Measurements from ENCODE around the gene FAM193A.
A peak's percentile ranks its signal among the peaks of the same experiment; 100 is the strongest.
"Not testable (repeated sequence)": the region's sequence is repeated elsewhere in the genome, so short reads cannot be mapped to it uniquely, and the experiment has no call there.

FAM193A gene

DNA sequence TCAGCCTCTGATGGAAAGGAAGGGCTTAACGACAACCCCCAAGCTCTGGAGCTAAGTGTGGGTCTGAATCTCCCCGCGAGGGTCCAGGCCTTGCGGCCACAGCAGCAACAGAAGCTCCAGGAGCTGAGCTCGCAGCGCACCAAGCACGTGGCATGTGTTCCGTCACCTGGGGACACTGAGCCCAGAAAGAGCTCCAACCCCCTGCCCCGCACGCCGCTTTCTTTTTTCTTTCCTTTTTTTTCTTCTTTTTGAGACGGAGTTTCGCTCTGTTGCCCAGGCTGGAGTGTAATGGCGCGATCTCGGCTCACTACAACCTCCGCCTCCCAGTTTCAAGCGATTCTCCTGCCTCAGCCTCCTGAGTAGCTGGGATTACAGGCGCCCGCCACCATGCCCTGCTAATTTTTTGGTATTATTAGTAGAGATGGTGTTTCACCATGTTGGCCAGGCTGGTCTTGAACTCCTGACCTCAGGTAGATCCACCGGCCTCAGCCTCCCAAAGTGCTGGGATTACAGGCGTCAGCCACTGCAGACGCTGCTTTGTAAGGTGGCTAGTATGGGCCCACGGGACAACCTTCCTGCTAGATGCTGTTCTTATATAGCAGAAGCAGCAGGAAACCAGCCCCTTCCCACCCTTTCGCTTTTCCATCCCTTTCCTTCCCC is 220.4 kb downstream of the FAM193A start:
- peak; percentile 9 for DNase-seq (ENCODE audit: low read depth)
- H3K4me3 ChIP-seq (replicated peaks; ENCODE audit: low read depth, low read length): peak overlapping the region; percentile 36
- TF ChIP-seq, protein P1, sequence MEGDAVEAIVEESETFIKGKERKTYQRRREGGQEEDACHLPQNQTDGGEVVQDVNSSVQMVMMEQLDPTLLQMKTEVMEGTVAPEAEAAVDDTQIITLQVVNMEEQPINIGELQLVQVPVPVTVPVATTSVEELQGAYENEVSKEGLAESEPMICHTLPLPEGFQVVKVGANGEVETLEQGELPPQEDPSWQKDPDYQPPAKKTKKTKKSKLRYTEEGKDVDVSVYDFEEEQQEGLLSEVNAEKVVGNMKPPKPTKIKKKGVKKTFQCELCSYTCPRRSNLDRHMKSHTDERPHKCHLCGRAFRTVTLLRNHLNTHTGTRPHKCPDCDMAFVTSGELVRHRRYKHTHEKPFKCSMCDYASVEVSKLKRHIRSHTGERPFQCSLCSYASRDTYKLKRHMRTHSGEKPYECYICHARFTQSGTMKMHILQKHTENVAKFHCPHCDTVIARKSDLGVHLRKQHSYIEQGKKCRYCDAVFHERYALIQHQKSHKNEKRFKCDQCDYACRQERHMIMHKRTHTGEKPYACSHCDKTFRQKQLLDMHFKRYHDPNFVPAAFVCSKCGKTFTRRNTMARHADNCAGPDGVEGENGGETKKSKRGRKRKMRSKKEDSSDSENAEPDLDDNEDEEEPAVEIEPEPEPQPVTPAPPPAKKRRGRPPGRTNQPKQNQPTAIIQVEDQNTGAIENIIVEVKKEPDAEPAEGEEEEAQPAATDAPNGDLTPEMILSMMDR (IDR thresholded peaks at IDR 0.05; ENCODE audit: low read length, missing control alignments): no peak

DNA sequence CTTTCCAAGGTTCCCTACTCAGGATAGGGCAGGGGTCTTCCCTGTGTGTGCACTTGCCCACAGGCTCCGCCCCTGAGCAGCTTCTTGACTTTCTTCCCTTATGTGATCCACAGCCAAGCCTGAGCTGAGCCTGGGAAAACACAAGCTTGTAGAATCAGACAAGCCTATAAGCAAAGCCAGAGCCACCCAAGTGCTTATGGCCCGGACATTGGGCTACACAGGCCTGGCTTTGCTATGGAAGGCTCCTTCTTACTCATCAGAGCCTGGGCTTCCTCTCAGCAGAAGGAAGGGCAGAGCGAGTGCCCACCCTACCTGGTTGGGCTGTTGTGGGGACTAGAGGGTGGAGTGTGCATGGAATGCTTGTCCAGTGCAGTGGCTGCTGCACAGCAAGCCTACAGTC is 221.0 kb downstream of the FAM193A start:
- TF ChIP-seq, protein P1 (IDR thresholded peaks at IDR 0.05; ENCODE audit: low read length, missing control alignments): no peak
- no peak overlapping the region for H3K4me3 ChIP-seq (replicated peaks; ENCODE audit: low read depth, low read length)
- no peak for DNase-seq (ENCODE audit: low read depth)

DNA sequence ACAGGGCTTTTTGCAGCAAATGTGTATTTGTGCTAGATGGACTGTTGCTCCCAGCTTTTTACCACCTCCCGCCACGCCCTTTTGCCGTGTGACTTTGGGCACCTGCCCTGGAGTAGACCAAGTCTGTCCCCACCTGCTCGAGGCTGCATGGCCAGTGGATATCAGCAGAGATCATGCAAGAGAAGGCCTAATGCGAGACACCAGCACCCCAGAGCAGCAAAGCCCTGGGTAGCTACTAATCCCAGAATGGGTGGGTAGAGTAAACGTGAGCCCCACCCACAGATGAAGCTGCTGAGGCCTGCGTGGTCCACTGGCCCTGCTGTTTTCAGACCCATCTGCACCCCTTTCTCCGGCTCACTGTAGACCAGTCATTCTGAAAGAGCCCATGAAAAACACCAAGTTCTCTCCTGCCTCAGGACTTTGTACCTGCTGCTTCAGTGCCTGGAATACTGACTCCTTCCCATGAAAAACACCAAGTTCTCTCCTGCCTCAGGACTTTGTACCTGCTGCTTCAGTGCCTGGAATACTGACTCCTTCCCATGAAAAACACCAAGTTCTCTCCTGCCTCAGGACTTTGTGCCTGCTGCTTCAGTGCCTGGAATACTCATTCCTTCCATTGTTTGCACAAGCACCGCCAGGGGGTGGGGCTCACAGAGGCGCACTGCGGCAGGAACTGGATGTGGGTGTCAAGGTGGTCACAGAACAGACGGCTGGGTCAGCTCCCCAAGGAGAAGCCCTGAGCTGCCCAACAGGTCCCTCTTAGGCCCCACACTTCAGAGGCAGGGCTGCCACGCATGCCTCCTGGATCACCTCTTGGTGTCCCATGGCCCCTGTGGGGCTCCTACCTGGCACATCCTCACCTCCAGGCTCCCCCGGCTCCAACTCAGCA is 224.8 kb downstream of the FAM193A start:
- DNase-seq (ENCODE audit: low read depth): peak; percentile 27
- TF ChIP-seq, protein P1 (IDR thresholded peaks at IDR 0.05; ENCODE audit: low read length, missing control alignments): peak; percentile 6
- no peak overlapping the region for H3K4me3 ChIP-seq (replicated peaks; ENCODE audit: low read depth, low read length)

- no peak for DNase-seq (ENCODE audit: low read depth)
- TF ChIP-seq, protein P1 (IDR thresholded peaks at IDR 0.05; ENCODE audit: low read length, missing control alignments): no peak
- H3K4me3 ChIP-seq (replicated peaks; ENCODE audit: low read depth, low read length): no peak overlapping the region
Observed at GRCh38 chr4:2762048-2762447, 225.6 kb downstream of the FAM193A start.

- not testable (repeated sequence) for H3K4me3 ChIP-seq (replicated peaks; ENCODE audit: low read depth, low read length); DNase-seq (ENCODE audit: low read depth)
Observed at GRCh38 chr4:2762486-2763370, 226.3 kb downstream of the FAM193A start.

DNA sequence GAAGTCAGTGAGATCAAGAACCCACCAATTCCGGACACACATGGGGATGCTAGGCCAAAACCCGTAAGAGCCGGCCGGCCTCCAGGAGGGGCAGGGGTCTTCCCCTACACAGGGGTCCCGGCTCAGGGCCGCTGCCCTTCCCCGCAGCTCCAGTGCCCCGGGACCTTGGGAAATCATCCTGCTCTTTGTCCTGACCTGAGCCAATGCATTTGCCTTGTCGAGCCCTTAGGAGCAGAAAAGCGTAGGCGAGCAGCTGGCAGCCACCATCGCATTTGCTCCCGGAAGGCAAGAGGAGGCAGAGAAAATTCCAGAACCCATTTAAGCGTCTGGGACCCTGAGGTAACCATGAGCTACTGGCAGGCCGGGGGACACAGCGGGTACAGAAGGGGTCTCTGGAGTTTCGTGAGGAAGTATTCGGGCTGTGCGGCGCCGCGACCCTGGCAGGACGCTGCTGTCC is 227.1 kb downstream of the FAM193A start:
- TF ChIP-seq, protein P1 (IDR thresholded peaks at IDR 0.05; ENCODE audit: low read length, missing control alignments): no peak
- no peak for DNase-seq (ENCODE audit: low read depth)
- H3K4me3 ChIP-seq (replicated peaks; ENCODE audit: low read depth, low read length): peak overlapping the region; percentile 53
